Activated naive CD8-positive, alpha-beta T cell treated with anti-CD3 and anti-CD28 coated beads, Interleukin-2, amount 10 ng/mL, durations not matched to agents 7 days and 5 days (primary cell): ENCODE measurements around the gene ZNF397. TPM values are rescaled to one million over a fixed set of nuclear protein-coding genes. Genes with fewer than 3 reads are reported as not detected.

ENCODE experiments used
- ATAC-seq: fragments of 150-1000 bp; cut with Tn5 transposase; one replicate; pipeline ENCODE4 v1.10.0; 2021; ENCODE audit warnings: low read depth, moderate library complexity
- POLR2A ChIA-PET: fragments of 350-600 bp; sonication (Branson Sonifier 250); formaldehyde crosslinking; loops from one replicate; lab custom pipeline; 2021; ENCODE audit warnings: antibody characterized with exemption; lab: Charles Lee
- DNase-seq: peaks from one replicate; pipeline ENCODE4 v3.0.0; 2021
- H3K27ac Mint-ChIP-seq: one replicate; pipeline ENCODE4 v1.8.0; 2022; ENCODE audit warnings: mild to moderate bottlenecking, mixed read lengths
- H3K27me3 Mint-ChIP-seq: one replicate; pipeline ENCODE4 v1.8.0; 2022; ENCODE audit warnings: mild to moderate bottlenecking, moderate library complexity, mixed read lengths
- H3K36me3 Mint-ChIP-seq: one replicate; pipeline ENCODE4 v1.8.0; 2021; ENCODE audit warnings: mild to moderate bottlenecking, mixed read lengths
- H3K4me1 Mint-ChIP-seq: one replicate; pipeline ENCODE4 v1.8.0; 2021; ENCODE audit warnings: mixed read lengths
- H3K4me3 Mint-ChIP-seq: one replicate; pipeline ENCODE4 v1.8.0; 2022; ENCODE audit warnings: mild to moderate bottlenecking, moderate library complexity, mixed read lengths
- H3K9me3 Mint-ChIP-seq: one replicate; pipeline ENCODE4 v1.8.0; 2021; ENCODE audit warnings: mixed read lengths
- total RNA-seq, 2 experiments: library from RNA; stranded (reverse); gene quantifications; one replicate each; pipeline ENCODE4 v1.2.3, GENCODE V29; 2021

Gene ZNF397
- total RNA-seq, 2 experiments from 2014 or later: 20.9 to 26.1 TPM

DNA sequence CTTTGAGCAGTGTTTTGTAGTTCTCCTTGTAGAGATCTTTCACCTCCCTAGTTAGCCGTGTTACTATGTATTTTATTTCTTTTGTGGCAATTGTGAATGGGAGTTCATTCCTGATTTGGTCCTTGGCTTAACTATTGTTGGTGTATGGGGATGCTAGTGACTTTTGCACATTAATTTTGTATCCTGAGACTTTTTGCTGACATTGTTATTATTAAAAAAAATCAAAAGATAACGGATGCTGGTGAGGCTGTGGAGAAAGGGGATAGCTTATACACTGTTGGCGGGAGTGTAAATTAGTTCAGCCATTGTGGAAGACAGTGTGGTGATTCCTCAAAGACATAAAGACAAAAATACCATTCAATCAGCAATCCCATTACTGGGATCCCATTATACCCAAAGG lies 17.0 kb upstream of the ZNF397 start:
- H3K9me3 Mint-ChIP-seq: no peaks in the 10 kb centered on the region
- no peak overlapping the region for H3K4me3 Mint-ChIP-seq
- no peaks in the 10 kb centered on the region for H3K4me1 Mint-ChIP-seq
- POLR2A ChIA-PET: no interaction called here
- ATAC-seq (no peak), DNase-seq (no peak)
- no peak overlapping the region for H3K27ac Mint-ChIP-seq
- no peaks in the 10 kb centered on the region for H3K36me3 Mint-ChIP-seq
- H3K27me3 Mint-ChIP-seq: no peaks in the 10 kb centered on the region

DNA sequence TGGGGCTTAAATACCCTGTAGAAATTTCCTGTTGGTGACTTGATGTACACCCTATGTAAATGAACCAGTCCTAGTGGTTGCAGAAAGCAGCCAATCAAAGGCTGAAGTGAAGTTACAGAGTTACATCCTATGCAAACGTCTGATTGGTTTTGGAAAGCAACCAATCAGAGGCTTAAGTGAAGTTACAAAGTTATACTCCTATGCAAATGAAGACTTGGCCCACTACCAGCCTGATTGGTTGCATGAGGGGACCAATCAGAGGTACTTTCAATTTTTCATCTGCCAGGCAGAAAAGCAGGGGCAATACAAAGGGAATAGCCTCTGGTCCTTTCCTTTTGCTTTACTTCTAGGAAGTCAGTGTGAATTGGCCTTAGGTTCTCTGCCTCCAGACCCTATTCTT lies 13.6 kb upstream of the ZNF397 start:
- no peaks in the 10 kb centered on the region for H3K36me3 Mint-ChIP-seq
- DNase-seq: no peak
- H3K27ac Mint-ChIP-seq: no peak overlapping the region
- H3K9me3 Mint-ChIP-seq: no peaks in the 10 kb centered on the region
- H3K27me3 Mint-ChIP-seq: no peaks in the 10 kb centered on the region
- H3K4me3 Mint-ChIP-seq: no peak overlapping the region
- POLR2A ChIA-PET: no interaction called here
- peaks cover 3% of the 10 kb centered on the region for H3K4me1 Mint-ChIP-seq
- ATAC-seq: no peak

DNA sequence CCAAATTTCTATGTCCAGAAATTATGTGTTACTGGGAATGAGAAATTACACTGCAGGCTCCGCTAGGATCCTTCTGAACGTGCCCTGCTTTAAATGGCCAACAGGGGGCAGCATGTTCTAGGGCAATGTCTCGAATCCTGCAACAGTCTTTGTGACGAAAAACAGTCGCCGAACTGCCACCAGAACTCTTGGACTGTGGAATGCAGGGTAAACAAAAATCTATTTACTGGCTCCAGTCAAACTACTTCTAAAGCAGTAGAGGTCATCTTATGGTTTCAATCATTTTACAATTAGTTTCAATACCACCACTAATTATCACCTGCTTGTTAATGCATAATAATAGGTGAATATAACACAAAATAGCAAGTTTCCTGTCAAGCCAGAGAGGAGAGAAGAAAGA lies 9.8 kb upstream of the ZNF397 start:
- H3K36me3 Mint-ChIP-seq: no peaks in the 10 kb centered on the region
- no peaks in the 10 kb centered on the region for H3K9me3 Mint-ChIP-seq
- peak; percentile 78 for ATAC-seq
- POLR2A ChIA-PET: no interaction called here
- H3K4me1 Mint-ChIP-seq: peaks cover 3% of the 10 kb centered on the region
- peak overlapping the region; percentile 52 for H3K27ac Mint-ChIP-seq
- peak overlapping the region; percentile 67 for H3K4me3 Mint-ChIP-seq
- peak; percentile 66 for DNase-seq
- peaks cover 2% of the 10 kb centered on the region for H3K27me3 Mint-ChIP-seq

DNA sequence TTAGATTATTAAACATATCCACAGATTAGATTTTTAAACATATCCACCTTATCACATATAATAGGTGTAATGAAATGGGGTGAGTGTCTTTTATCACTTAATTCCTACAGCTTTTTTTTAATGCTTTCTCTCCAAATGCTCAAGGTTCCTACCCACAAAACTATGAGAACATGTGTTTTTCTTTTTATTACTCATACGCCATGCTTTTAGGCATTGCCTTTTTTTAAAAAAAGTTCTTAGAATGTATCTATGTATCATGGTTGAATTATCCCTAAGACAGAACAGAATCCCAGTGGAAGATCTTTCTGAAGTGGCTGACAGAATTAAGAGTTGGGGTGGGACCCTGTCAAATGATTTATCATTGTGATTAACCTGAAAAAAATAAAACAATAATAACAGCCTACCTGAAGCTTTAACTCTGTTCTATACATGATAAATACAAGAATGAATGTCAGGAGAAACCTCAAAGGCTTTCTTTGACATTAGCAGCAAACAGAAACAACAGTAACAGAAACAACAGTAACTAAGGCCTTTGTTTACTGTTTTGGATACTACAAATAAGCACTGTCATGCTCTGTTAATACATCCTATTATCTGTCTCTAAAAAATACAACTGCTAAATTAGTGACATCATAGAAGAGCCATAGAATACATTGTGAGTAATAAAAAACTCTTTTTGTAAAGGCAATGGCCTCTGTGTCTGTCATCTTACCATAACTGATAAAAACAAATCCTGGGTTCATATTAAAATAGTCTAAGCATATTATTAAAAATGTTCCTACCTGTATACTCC lies 4.1 kb upstream of the ZNF397 start:
- Mint-ChIP-seq H3K9me3 (no peaks in the 10 kb centered on the region), H3K4me3 (no peak overlapping the region), H3K4me1 (peaks cover 3% of the 10 kb centered on the region), H3K27ac (no peak overlapping the region), H3K36me3 (no peaks in the 10 kb centered on the region), H3K27me3 (peaks cover 2% of the 10 kb centered on the region)
- no peak for ATAC-seq
- POLR2A ChIA-PET: no interaction called here
- no peak for DNase-seq

DNA sequence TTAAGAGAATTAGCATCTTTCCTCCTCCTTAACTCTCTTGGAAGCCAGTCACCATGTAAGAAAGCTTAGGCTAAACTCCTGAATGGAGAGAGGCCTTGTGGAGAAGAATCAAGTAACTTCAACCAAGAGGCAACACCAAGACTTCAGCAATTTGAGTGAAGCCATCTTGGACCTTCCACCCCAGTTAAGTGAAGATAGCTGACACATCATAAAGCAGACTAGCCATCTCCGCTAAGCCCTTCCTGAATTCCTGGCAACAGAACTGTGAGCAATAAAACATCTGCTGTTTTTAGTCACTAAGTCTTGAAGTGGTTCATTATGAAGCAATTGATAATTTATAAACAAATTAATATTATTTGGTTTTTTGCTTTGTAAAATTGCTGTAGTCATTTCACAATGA lies 1.5 kb upstream of the ZNF397 start:
- Mint-ChIP-seq H3K9me3 (peaks cover 11% of the 10 kb centered on the region), H3K4me3 (no peak overlapping the region), H3K36me3 (peaks cover 24% of the 10 kb centered on the region), H3K27ac (no peak overlapping the region), H3K4me1 (peaks cover 5% of the 10 kb centered on the region), H3K27me3 (no peaks in the 10 kb centered on the region)
- no peak for ATAC-seq
- POLR2A ChIA-PET: interaction anchor here (1.3 to 2.5 kb wide), 3 partner anchors 28 to 52 kb away, joined by 3 to 21 read pairs (median 16); partner anchors contain the start of gene ZSCAN30
- no peak for DNase-seq

DNA sequence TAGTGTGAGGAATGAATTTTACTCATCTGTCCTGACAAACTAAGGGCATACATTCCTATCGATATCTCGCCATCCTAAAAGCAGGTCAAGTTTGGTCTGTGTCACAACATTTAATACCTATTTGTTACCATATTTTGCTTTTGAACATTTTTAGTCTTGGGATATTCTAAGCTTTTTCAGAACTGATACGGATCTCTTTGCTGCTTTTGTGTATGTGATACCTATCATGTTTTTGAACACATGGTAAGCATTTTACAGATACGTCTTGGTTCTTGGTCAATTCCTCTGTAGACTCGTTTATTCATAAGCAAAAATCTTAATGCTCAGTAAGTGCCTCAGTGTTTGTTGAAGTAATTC lies 592 bp downstream of the ZNF397 start:
- Mint-ChIP-seq H3K36me3 (peaks cover 45% of the 10 kb centered on the region), H3K27ac (peak overlapping the region; percentile 89), H3K4me3 (peak overlapping the region; percentile 96), H3K4me1 (peaks cover 5% of the 10 kb centered on the region), H3K9me3 (peaks cover 28% of the 10 kb centered on the region), H3K27me3 (no peaks in the 10 kb centered on the region)
- no peak for DNase-seq
- POLR2A ChIA-PET: interaction anchor here (0.6 to 2.5 kb wide), 7 partner anchors 26 to 377 kb away, joined by 3 to 21 read pairs (median 4); partner anchors contain the start of genes ZNF24 and ZSCAN30
- no peak for ATAC-seq

DNA sequence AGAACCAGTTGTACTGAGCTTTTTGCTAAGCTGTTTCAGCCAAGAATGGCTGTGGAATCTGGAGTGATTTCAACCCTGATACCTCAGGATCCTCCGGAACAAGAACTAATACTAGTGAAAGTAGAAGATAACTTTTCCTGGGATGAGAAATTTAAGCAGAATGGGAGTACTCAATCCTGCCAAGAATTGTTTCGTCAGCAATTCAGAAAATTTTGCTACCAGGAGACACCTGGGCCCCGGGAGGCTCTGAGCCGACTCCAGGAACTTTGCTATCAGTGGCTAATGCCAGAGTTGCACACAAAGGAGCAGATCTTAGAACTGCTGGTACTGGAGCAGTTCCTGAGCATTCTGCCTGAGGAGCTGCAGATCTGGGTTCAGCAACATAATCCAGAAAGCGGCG lies 1.6 kb downstream of the ZNF397 start:
- H3K9me3 Mint-ChIP-seq: peaks cover 36% of the 10 kb centered on the region
- DNase-seq (no peak), ATAC-seq (no peak)
- no peak overlapping the region for H3K27ac Mint-ChIP-seq
- H3K4me1 Mint-ChIP-seq: peaks cover 5% of the 10 kb centered on the region
- POLR2A ChIA-PET: interaction anchor here (0.8 to 1.5 kb wide), 2 partner anchors 47 to 200 kb away, joined by 4 read pairs; partner anchors contain the start of gene ZSCAN30
- no peaks in the 10 kb centered on the region for H3K27me3 Mint-ChIP-seq
- H3K4me3 Mint-ChIP-seq: no peak overlapping the region
- H3K36me3 Mint-ChIP-seq: peaks cover 55% of the 10 kb centered on the region

DNA sequence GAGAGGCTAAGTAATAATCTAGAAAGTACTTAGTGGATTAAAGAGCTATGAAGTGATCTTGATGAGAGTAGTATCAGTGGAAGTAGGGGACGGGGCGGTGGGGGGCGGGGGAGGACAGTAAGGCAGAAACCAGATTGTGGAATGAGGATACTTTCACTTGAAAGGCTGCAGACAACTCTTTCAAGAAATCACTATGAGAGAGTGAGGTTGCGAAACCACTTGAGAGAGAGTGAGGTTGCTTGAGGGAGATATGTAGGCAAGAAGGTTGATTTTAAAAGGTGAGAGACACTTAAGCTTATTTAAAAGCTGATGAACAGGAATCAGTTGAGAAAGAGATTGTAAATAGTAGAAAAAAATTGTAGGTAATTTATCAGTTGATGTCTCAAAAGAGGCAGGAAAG lies 3.8 kb downstream of the ZNF397 start:
- H3K27me3 Mint-ChIP-seq: no peaks in the 10 kb centered on the region
- H3K27ac Mint-ChIP-seq: no peak overlapping the region
- no peak for ATAC-seq
- POLR2A ChIA-PET: interaction anchor here (0.8 kb wide), 1 partner anchor 10 kb away, joined by 4 read pairs; no protein-coding TSS in a partner anchor
- peaks cover 45% of the 10 kb centered on the region for H3K9me3 Mint-ChIP-seq
- no peak overlapping the region for H3K4me3 Mint-ChIP-seq
- H3K36me3 Mint-ChIP-seq: peaks cover 73% of the 10 kb centered on the region
- no peak for DNase-seq
- H3K4me1 Mint-ChIP-seq: peaks cover 2% of the 10 kb centered on the region

DNA sequence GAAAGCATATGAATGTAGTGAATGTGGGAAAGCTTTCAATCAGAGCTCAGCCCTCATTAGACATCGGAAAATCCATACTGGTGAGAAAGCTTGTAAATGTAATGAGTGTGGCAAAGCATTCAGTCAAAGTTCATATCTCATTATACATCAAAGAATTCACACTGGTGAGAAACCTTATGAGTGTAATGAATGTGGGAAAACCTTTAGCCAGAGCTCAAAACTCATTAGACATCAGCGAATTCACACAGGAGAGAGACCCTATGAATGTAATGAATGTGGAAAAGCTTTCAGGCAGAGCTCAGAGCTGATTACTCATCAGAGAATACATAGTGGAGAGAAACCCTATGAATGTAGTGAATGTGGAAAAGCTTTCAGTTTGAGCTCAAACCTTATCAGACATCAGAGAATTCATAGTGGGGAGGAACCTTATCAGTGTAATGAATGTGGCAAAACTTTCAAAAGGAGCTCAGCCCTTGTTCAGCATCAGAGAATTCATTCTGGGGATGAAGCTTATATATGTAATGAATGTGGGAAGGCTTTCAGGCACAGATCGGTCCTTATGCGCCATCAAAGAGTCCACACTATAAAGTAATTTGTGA lies 5.0 kb downstream of the ZNF397 start:
- DNase-seq (no peak), ATAC-seq (no peak)
- POLR2A ChIA-PET: no interaction called here
- H3K36me3 Mint-ChIP-seq: peaks cover 84% of the 10 kb centered on the region
- H3K4me1 Mint-ChIP-seq: peaks cover 2% of the 10 kb centered on the region
- H3K27me3 Mint-ChIP-seq: no peaks in the 10 kb centered on the region
- peaks cover 55% of the 10 kb centered on the region for H3K9me3 Mint-ChIP-seq
- no peak overlapping the region for H3K27ac Mint-ChIP-seq
- no peak overlapping the region for H3K4me3 Mint-ChIP-seq

DNA sequence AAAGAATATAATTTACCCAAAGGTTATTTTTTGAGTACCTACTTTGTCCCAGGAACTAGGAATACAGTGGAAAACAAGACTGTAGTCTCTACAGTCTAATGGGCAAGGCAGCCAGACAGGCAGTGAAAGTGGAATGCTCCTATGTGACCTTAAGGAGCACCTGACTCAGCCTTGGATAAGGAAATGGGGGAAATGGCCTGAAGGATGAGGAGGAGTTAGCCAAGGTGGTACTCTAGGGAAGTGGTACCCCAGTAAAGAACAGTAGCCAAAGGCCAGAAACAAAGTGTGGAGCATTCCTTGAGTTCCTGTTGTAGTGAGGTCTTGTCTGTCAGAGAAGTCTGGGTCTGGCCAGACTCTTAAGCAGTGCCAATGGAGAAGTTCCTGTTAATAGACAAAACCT lies 6.0 kb downstream of the ZNF397 start:
- Mint-ChIP-seq H3K27me3 (no peaks in the 10 kb centered on the region), H3K36me3 (peaks cover 94% of the 10 kb centered on the region), H3K27ac (no peak overlapping the region), H3K4me3 (no peak overlapping the region), H3K9me3 (peaks cover 60% of the 10 kb centered on the region), H3K4me1 (peaks cover 2% of the 10 kb centered on the region)
- DNase-seq (no peak), ATAC-seq (no peak)
- POLR2A ChIA-PET: interaction anchor here (1.0 kb wide), 1 partner anchor 43 kb away, joined by 3 read pairs; the partner anchor contains the start of gene ZSCAN30

DNA sequence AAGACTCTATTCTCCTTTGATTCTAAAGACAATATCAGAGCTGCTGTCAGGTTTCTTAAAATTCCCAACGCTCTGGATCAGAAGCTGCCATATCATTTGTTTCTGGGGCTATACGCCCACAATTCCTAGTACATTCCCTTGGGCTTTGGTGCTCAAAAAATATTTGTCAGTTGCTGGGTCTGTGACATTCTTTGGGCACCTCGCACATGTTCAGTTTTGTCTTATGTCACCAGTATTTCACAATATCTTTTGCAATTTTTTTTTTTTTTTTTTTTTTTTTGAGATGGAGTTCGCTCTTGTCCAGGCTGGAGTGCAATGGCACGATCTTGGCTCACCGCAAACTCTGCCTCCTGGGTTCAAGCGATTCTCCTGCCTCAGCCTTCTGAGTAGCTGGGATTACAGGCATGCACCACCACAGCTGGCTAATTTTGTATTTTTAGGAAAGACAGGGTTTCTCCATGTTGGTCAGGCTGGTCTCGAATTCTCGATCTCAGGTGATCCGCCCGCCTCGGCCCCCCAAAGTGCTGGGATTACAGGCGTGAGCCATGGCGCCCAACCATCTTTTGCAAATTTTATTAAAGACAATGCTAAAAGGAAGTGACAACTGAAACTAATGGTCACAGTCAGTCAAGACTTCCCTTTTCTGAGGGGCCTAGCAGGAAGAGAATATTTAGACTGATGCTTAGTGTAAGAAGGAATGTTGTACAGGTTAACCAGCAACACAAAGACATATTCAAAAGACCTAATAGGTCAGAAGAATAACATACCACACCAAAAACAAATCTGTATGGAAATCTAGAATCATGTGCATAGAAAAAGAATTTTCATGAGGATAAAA lies 6.8 kb downstream of the ZNF397 start:
- Mint-ChIP-seq H3K9me3 (peaks cover 64% of the 10 kb centered on the region), H3K36me3 (peaks cover 95% of the 10 kb centered on the region), H3K27me3 (no peaks in the 10 kb centered on the region), H3K4me1 (peaks cover 2% of the 10 kb centered on the region), H3K27ac (no peak overlapping the region), H3K4me3 (no peak overlapping the region)
- POLR2A ChIA-PET: interaction anchor here (1.0 kb wide), 1 partner anchor 42 kb away, joined by 3 read pairs; the partner anchor contains the start of gene ZSCAN30
- DNase-seq (no peak), ATAC-seq (no peak)

DNA sequence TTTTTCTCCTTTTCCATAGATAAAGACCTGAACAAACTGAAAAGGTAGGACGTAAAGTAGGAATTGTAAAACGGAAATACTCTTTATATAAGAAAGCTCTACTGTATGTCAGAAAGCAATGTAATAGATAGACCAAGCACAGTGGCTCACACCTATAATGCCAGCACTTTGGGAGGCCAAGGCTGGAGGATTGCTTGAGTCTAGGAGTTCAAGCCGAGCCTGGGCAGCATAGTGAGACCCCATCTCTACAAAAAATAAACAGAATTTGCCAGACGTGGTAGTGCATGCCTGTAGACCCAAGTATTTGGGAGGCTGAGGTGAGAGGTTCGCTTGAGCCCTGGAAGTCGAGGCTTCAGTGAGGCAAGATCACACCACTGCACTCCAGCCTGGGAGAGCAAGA lies 7.6 kb downstream of the ZNF397 start:
- peaks cover 95% of the 10 kb centered on the region for H3K36me3 Mint-ChIP-seq
- H3K27me3 Mint-ChIP-seq: no peaks in the 10 kb centered on the region
- peaks cover 2% of the 10 kb centered on the region for H3K4me1 Mint-ChIP-seq
- POLR2A ChIA-PET: no interaction called here
- H3K9me3 Mint-ChIP-seq: peaks cover 69% of the 10 kb centered on the region
- no peak overlapping the region for H3K27ac Mint-ChIP-seq
- ATAC-seq: no peak
- no peak for DNase-seq
- H3K4me3 Mint-ChIP-seq: no peak overlapping the region

DNA sequence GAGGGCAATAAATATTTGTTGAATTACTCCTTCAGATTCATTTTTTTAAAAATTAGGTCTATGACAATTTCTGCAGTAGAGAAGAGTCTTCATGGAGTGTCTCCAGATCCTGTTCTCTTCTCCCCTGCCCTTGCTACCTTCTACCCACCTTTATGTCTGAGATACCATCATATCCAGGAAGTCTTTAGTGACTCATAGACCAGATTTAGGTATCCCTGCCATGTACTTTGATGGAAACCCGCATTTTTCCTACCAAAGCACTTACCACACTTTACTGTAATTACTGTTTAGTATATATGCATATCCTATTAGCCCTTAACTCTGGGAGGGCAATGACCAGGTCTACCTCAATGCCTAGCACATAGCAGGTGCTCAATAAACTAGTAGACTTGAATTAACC lies 11.6 kb downstream of the ZNF397 start:
- ATAC-seq: no peak
- no peaks in the 10 kb centered on the region for H3K4me1 Mint-ChIP-seq
- POLR2A ChIA-PET: no interaction called here
- H3K27me3 Mint-ChIP-seq: no peaks in the 10 kb centered on the region
- DNase-seq: no peak
- peaks cover 82% of the 10 kb centered on the region for H3K36me3 Mint-ChIP-seq
- peaks cover 55% of the 10 kb centered on the region for H3K9me3 Mint-ChIP-seq
- no peak overlapping the region for H3K27ac Mint-ChIP-seq
- no peak overlapping the region for H3K4me3 Mint-ChIP-seq
